GM19025 (cell line): Measurements from ENCODE around the gene MARS1.

Experiments used
- ATAC-seq: cut with Tn5 transposase; IDR thresholded peaks from one replicate; pipeline ENCODE4 v1.9.1; 2021; ENCODE audit warnings: mild to moderate bottlenecking, low read depth, moderate library complexity; ENCODE audit not compliant: unreplicated experiment

The MARS1 gene

DNA sequence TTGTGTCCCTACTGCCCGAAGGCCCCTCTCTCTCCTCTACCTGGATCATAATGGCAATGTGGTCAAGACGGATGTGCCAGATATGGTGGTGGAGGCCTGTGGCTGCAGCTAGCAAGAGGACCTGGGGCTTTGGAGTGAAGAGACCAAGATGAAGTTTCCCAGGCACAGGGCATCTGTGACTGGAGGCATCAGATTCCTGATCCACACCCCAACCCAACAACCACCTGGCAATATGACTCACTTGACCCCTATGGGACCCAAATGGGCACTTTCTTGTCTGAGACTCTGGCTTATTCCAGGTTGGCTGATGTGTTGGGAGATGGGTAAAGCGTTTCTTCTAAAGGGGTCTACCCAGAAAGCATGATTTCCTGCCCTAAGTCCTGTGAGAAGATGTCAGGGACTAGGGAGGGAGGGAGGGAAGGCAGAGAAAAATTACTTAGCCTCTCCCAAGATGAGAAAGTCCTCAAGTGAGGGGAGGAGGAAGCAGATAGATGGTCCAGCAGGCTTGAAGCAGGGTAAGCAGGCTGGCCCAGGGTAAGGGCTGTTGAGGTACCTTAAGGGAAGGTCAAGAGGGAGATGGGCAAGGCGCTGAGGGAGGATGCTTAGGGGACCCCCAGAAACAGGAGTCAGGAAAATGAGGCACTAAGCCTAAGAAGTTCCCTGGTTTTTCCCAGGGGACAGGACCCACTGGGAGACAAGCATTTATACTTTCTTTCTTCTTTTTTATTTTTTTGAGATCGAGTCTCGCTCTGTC lies 31.0 kb upstream of the MARS1 start:
- no peak for ATAC-seq

GRCh38 chr12:57458665-57459054 lies 29.2 kb upstream of the MARS1 start:
- ATAC-seq: no peak

DNA sequence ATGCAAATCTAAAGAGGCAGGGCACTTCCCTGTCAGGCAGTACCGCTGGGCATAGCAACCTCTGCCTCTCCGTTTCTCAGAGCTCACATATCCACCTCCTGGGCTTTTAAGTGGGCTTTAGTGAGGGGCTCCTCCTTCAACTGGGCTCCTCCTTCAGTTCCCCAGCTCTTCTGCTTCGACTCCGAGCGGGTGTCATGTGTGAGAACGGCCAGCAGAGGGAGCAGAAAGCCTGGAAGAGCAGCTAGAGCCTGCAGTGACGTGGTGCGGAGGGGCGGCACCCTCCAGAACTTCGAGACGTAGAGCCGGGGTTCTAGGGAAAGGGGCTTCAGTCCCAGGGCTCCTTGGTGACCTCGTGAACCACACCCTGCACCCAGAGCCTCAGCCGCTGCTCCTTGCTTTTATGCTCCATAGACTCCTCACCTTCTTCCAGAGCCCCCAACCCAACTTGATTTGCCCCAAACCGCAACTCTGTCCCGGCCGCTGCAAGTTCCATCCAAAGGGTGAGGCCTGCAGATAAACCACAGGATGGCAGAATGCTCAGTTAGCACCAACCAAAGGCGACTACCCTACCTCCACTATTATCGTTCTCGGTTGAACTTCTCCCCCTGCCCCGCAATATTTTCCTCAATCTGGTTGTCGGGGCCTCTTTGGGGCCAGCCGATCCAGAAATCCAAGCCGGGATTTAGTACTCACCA lies 28.7 kb upstream of the MARS1 start:
- ATAC-seq: peak; percentile 45

DNA sequence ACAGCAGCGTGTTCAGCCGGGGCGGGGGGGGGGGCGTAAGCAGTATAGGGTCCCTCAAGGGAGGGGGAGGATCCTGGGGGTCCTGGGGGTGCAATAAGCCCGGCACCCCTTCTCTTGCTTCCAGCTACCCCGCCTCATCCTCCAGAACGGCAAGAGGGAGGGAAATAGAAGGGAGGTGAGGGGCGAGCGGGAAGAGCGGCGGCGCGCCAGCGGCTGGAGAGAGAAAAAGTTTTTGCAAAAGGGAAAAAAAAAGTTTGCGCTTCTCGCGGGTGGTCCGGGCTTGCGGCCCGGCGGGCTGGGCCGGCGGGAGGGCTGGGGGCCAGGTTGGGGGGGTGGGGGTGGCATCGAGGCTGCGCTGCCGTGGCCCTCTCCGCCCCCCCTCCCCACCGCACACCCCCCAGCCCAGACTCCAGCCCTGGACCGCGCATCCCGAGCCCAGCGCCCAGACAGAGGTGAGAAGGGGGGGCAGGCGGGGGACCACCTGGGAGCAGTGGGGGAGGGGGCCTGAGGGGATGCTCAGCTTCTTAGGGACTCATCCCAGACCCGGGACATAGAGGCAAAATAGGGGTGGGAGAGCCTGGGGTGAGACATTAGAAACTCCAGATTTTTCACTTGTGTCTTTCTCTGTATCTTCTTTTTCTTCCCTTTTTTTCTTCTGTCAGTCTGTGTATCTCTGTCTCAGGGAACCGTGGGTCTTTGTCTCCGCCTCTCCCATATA lies 28.0 kb upstream of the MARS1 start, which contains the start of gene GLI1:
Gene GLI1, plus strand, starts transcription at position 36 of the 718 bp plus-strand sequence. CDS start 3,907 bp downstream, outside the sequence.
- no peak for ATAC-seq

GRCh38 chr12:57460468-57460784 lies 27.4 kb upstream of the MARS1 start:
- ATAC-seq: no peak

DNA sequence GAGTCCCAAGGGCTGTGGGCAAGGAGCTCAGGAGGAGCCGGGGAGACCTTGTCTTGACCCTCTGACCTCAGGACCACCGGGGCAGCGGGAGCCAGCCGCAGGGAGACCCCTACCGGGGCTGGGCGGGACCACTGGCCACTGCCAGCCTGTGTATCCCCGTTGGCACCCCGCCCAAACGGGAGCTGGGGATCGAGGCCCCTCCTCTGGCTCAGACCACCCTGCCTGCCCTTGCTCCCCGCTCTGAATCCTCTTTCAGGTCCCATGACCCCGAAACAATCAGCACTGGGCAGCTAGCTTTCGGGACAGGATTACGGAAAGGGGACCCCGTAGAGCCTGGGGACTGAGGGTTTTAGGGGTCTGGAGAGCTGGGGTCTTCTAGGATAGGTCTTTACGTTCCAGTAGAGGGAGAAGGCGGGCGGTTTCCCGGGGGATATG lies 27.0 kb upstream of the MARS1 start:
- no peak for ATAC-seq

DNA sequence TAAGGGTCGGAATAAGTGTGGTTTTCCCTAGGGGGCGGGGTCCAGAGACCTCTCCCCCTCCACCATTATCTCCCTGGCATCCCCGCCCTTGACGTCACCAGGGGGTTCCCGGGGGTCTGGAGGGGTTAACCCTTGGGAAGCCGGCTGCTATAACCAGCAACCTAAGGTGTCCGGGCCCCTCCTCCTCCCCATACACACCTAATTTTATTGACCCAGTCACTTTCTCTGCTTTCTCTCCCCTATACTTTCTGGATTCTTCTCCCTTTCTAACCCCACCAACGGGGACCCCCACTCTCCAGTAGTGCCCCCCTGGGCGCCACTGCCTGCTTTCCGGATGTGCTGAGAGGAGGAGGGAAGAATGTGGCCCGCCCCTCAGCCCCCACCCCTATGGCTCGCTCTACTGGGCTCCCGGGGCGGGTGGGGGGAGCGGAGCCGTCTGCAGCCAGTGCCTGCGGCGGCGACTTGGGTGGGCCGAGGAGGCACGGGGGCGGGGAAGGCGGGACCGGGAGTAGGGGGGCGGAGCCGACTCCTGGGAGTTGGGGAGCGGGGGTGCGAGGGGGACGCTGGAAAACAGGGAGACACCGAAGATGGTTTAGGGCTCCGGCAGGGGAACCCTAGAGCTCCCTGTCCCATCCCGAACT lies 26.5 kb upstream of the MARS1 start:
- no peak for ATAC-seq

DNA sequence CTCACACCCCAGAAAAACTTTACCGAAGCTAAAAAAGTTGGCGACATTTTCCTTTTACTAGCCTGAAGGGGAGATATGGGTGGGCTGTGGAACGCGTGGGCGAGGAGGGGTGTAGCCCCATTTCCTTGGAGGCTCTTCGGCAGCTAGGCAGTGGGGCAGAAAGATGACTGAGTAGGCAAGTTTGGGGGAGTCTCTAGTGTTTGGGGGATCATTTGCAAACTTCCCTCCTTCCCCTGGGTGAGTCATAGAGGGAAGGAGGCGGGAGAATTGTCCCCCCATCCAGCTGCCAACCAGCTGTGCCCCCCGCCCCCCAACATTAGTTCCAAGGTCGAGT lies 26.0 kb upstream of the MARS1 start:
- no peak for ATAC-seq

DNA sequence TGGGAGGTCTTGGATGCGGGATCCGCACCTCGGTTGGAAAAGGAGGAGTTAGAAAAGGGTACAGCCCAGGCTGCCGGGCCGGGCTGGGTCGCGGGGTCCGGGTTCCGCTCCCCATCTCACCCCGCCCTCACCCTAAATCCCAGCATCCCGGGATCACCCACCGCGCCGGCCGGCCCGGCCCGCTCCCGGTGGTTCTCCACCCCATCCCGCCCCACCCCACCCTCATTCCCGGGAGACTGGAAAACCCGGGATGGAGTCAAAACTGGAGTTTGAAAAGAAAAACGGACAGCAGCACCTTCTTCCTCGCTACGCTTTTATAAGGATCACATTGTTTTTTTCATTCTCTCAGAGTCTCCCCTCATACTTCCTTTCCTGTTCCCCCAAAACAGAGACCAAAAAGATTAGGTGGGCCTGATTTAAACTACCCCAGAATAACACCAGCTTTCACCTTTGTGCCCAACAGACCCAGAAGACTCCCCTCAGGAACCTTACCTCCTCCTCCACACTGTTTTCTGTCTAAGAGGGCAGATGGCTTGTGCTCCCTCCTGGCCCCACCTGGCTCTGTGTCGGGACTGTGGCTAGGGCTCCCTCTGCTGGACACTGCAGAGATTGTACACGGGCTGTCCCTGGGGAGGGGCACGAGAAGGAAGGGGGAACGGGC lies 25.5 kb upstream of the MARS1 start:
- ATAC-seq: peak; percentile 57

DNA sequence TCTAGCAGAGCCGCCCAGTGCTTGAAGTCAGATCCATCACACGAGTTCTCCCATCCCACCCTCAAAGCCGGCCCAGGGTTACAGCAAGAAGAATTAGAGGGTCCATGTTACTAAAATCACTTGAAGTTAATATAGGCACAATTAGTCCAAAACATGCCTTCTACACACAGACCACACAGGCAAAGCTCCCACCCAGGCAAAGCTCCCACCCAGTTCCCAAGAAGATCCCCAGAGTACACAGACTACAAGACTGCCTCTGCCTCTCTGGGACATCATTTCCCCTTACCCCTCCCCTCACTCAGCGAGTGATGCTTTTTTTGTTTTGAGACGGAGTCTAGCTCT lies 25.0 kb upstream of the MARS1 start:
- no peak for ATAC-seq

DNA sequence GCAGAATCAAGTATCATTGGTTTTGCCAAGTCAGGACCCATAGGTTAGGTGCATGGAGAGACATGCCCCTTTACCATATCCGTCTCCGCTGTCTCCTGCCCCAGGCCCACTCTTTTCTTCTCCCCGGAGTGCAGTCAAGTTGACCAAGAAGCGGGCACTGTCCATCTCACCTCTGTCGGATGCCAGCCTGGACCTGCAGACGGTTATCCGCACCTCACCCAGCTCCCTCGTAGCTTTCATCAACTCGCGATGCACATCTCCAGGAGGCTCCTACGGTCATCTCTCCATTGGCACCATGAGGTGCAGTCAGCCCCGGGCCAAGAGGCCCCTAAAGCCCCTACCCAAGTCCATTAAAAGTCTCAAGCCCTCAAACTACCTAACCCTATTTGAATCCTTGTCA lies 23.3 kb upstream of the MARS1 start:
- ATAC-seq: no peak

GRCh38 chr12:57465030-57465746 lies 22.7 kb upstream of the MARS1 start:
- ATAC-seq: no peak

DNA sequence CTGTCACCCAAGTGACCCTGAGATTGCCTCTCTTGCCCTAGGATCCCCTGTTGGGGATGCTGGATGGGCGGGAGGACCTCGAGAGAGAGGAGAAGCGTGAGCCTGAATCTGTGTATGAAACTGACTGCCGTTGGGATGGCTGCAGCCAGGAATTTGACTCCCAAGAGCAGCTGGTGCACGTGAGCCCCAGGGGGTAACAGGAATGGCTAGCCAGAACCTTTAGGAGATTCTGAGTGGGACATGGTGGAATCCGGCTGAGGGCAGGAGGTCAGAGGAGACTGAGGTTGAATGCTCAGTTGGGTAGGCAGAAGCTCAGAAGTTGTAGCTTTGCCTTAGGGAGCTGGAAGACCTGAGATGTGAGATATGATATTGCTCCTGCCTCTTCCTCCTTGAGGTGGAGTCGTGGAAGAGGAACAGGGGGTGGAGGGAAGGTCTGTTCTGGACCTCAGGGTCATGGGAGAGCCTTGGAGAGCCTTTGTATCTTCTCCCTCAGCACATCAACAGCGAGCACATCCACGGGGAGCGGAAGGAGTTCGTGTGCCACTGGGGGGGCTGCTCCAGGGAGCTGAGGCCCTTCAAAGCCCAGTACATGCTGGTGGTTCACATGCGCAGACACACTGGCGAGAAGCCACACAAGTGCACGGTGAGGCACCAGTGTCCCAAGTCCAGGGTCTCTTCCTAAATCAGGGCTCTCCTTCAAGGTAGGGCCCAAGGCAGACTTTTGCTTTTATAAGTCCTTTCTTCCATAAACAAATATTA lies 21.9 kb upstream of the MARS1 start:
- no peak for ATAC-seq

GRCh38 chr12:57467212-57467874 lies 20.5 kb upstream of the MARS1 start:
- no peak for ATAC-seq

GRCh38 chr12:57467915-57468314 lies 20.0 kb upstream of the MARS1 start:
- ATAC-seq: no peak

GRCh38 chr12:57469296-57470164 lies 18.3 kb upstream of the MARS1 start:
- no peak for ATAC-seq

- ATAC-seq: no peak
These were observed 17.4 kb upstream of the MARS1 start for GRCh38 chr12:57470286-57470969.
